Measurements from ENCODE around the gene CES2.

The CES2 gene

GRCh38 chr16:66890799-66891198, 44.5 kb upstream of the CES2 start:
- Histone ChIP-seq H3K27ac (no peak overlapping the region), H3K27me3 (no peaks in the 10 kb centered on the region), H3K36me3 (no peaks in the 10 kb centered on the region), H3K4me1 (ENCODE audit: control insufficient read depth in 1 of 2, insufficient read depth in 1 of 2, low read depth in 1 of 2, low read length in 1 of 2) (no peaks in the 10 kb centered on the region), H3K9me3 (no peaks in the 10 kb centered on the region), H3K4me3 (ENCODE audit: low read depth in 1 of 2, low read length in 1 of 2) (no peak overlapping the region)
- TF ChIP-seq CTCF (IDR thresholded peaks at IDR 0.05), result no peak

DNA sequence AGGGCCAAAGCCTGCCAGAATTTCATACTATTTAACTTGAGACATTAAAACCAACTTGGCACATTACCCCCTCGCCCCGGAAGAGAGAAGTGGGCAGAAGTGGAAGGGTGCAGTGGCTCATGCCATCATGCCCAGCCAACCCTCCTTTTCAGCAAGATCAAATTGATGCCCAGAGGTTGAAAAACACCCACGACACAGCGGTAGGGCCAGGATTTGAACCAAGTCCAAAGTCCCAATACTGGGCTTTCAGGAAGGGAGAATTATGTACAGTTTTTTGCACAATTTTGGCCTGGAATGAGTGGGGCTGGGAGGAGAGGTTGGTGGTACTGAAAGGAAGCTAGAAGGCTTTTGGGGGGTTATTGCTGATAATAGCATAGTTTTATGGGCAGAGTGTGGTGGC, 44.0 kb upstream of the CES2 start:
- Histone ChIP-seq H3K27me3 (no peaks in the 10 kb centered on the region), H3K36me3 (no peaks in the 10 kb centered on the region), H3K4me3 (ENCODE audit: low read depth in 1 of 2, low read length in 1 of 2) (no peak overlapping the region), H3K4me1 (ENCODE audit: control insufficient read depth in 1 of 2, insufficient read depth in 1 of 2, low read depth in 1 of 2, low read length in 1 of 2) (no peaks in the 10 kb centered on the region), H3K27ac (no peak overlapping the region), H3K9me3 (no peaks in the 10 kb centered on the region)
- no peak for TF ChIP-seq CTCF (IDR thresholded peaks at IDR 0.05)

DNA sequence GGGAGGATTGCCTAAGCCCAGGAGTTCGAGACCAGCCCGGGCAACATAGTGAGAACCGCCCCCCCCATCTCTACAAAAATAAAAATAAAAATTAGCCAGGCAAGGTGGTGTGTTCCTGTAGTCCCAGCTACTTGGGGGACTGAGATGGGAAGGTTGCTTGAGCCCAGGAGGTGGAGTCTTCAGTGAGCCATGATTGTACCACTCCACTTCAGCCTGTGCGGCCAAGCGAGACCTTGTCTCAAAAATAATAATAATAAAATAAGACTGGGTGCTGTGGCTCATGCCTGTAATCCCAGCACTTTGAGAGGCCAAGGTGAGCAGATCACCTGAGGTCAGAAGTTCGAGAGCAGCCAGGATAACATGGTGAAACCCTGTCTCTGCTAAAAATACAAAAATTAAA, 43.5 kb upstream of the CES2 start:
- no peak overlapping the region for H3K27ac ChIP-seq
- H3K27me3 ChIP-seq, result no peaks in the 10 kb centered on the region
- no peaks in the 10 kb centered on the region for H3K36me3 ChIP-seq
- H3K4me1 ChIP-seq (ENCODE audit: control insufficient read depth in 1 of 2, insufficient read depth in 1 of 2, low read depth in 1 of 2, low read length in 1 of 2), result no peaks in the 10 kb centered on the region
- H3K9me3 ChIP-seq, result no peaks in the 10 kb centered on the region
- TF ChIP-seq CTCF (IDR thresholded peaks at IDR 0.05), result no peak
- H3K4me3 ChIP-seq (ENCODE audit: low read depth in 1 of 2, low read length in 1 of 2), result no peak overlapping the region

GRCh38 chr16:66894055-66894454, 41.3 kb upstream of the CES2 start:
- no peaks in the 10 kb centered on the region for H3K27me3 ChIP-seq
- H3K4me3 ChIP-seq (ENCODE audit: low read depth in 1 of 2, low read length in 1 of 2), result no peak overlapping the region
- no peaks in the 10 kb centered on the region for H3K36me3 ChIP-seq
- no peak for TF ChIP-seq CTCF (IDR thresholded peaks at IDR 0.05)
- no peak overlapping the region for H3K27ac ChIP-seq
- no peaks in the 10 kb centered on the region for H3K9me3 ChIP-seq
- H3K4me1 ChIP-seq (ENCODE audit: control insufficient read depth in 1 of 2, insufficient read depth in 1 of 2, low read depth in 1 of 2, low read length in 1 of 2), result no peaks in the 10 kb centered on the region

GRCh38 chr16:66894948-66895688, 40.2 kb upstream of the CES2 start:
- H3K4me3 ChIP-seq (ENCODE audit: low read depth in 1 of 2, low read length in 1 of 2), result no peak overlapping the region
- no peaks in the 10 kb centered on the region for H3K9me3 ChIP-seq
- H3K4me1 ChIP-seq (ENCODE audit: control insufficient read depth in 1 of 2, insufficient read depth in 1 of 2, low read depth in 1 of 2, low read length in 1 of 2), result no peaks in the 10 kb centered on the region
- H3K27me3 ChIP-seq, result no peaks in the 10 kb centered on the region
- H3K36me3 ChIP-seq, result no peaks in the 10 kb centered on the region
- no peak for TF ChIP-seq CTCF (IDR thresholded peaks at IDR 0.05)
- no peak overlapping the region for H3K27ac ChIP-seq

- Histone ChIP-seq H3K4me1 (ENCODE audit: control insufficient read depth in 1 of 2, insufficient read depth in 1 of 2, low read depth in 1 of 2, low read length in 1 of 2) (no peaks in the 10 kb centered on the region), H3K27me3 (no peaks in the 10 kb centered on the region), H3K4me3 (ENCODE audit: low read depth in 1 of 2, low read length in 1 of 2) (no peak overlapping the region), H3K27ac (no peak overlapping the region), H3K36me3 (no peaks in the 10 kb centered on the region), H3K9me3 (no peaks in the 10 kb centered on the region)
- TF ChIP-seq CTCF (IDR thresholded peaks at IDR 0.05), result no peak
Observed at GRCh38 chr16:66895689-66895979, 39.7 kb upstream of the CES2 start.
